GM21619 (cell line): ENCODE results near the gene NEU4.
A peak's percentile ranks its signal among the peaks of the same experiment; 100 is the strongest.
"Not testable (repeated sequence)": the region's sequence is repeated elsewhere in the genome, so short reads cannot be mapped to it uniquely, and the experiment has no call there.

ENCODE experiments used
- ATAC-seq: cut with Tn5 transposase; IDR thresholded peaks from one replicate; pipeline ENCODE4 v1.9.1; 2021; ENCODE audit not compliant: unreplicated experiment

Gene NEU4

GRCh38 chr2:241833101-241833663, 24.2 kb downstream of the NEU4 start:
- no peak for ATAC-seq

- not testable (repeated sequence) for ATAC-seq
These were observed 24.9 kb downstream of the NEU4 start for GRCh38 chr2:241833756-241834526.

DNA sequence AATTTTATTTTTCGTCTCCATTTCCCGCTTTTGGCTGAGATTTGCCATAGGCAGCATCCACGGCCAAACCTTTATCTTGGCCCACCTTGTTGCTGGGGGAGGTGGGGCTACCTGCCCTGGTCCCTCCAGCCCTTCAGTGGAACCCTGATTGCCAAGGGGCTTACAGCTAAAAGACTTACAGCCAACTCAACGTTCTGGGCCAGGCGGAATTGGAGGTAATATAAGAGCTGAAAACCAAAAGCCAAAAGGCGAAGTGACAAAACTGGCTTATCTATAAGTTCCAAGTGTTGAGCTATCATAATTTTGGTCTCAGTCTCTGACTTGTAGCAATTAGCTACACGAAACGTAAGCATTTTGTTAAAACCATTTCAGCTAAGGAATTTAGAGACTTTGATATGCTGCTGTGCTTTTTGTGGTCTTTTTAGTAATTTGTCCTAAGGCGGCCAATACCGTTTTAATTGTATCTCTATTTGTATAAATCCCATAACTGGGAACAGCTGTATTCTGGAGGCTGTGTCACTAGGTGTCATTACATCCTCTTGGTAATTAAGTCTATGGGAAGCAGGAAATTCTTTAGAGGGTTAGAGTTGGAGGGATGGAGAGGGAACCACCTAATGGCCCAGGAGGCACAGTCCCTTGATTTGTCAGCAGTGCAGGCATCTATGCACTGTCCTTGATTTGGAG, 25.7 kb downstream of the NEU4 start:
- ATAC-seq: no peak

- ATAC-seq: no peak
These were observed 26.6 kb downstream of the NEU4 start for GRCh38 chr2:241835611-241836010.

DNA sequence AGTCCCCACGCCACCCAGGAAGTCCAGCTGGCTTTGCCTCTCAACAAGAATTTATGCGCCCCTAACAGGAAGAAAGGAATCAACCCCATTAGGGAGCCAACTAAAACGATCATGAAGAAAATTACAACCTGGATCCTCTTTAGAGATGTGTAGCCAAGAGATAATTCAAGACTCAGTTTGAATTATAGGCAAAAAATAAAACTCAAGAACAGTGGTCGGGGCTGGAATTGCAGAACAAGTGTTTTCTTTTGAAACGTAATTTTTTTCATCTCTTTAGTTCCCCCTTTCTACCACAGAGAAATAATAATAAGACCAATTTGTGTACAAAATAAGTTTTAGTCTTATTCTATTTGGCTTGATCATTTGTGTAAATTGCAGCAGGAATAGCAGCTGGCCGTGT, 27.3 kb downstream of the NEU4 start:
- ATAC-seq: no peak

DNA sequence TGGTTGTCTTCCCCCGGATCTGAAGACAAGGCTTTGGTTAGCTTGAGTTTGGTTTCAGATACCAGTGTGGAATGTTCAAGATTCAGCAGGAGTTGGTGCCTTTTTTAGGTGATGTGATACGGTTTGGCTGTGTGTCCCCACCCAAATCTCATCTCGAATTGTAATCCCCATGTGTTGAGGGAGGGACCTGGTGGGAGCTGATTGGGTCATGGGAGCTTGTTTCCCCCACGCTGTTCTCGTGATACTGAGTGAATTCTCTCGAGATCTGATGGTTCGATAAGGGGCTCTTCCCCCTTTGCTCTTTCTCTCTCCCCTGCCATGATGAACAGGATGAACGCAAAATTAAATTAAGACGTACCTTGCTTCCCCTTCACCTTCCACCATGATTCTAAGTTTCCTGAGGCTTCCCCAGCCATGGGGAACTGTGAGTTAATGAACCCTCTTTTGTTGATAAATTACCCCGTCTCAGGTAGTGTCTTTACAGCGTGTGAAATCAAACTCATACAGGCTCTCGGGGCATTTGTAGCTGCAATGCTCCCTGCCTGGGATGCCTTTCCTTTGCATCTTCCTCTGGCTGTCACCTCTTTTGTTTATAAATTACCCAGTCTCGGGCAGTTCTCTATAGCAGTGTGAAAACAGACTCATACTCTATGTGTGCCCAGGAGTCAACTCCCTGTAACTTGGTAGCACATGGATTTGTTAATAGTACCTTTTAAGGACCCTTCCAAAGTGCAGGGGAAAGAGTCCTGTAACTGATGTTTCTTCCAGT, 28.4 kb downstream of the NEU4 start:
- no peak for ATAC-seq

DNA sequence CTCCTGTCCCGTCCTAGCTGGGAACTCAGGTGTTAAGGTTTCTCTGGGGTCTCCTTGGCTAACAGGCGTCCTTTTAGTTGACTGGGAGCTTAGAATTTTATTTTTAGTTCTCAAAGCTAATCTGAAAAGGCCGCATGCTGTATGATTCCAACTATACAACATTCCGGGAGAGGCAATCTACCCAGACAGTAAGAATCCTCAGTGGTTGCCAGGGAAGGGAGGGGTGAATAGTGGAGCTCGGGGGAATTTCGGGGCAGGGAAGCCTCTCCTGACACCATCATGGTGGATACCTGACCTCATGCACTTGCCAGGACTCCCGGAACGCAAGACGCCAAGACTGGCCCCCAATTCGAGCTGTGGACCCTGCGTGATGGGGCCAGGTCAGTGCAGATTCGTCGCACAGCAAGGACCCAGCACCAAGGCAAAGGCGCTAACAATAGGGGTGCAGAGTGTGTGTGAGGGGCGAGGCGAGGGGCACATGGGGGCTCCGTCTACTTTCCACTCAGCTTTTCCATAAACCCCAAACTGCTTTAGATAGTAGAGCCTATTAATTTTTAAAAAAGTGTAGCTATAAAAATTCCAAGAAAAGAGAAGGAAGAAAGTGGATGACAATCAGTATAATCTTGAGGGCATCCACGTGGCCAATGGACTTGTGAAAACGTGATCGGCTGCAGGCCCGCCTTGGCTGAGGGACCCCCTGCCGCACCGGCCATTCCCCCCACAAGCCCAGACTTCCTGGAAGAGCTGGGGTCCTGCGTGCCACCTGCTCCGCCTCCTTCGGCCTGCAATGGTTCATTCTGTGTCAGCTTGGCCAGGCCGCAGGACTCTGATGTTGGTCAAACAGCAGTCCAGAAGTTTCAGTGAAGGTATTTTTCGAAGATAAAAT, 32.4 kb downstream of the NEU4 start:
- ATAC-seq: no peak

DNA sequence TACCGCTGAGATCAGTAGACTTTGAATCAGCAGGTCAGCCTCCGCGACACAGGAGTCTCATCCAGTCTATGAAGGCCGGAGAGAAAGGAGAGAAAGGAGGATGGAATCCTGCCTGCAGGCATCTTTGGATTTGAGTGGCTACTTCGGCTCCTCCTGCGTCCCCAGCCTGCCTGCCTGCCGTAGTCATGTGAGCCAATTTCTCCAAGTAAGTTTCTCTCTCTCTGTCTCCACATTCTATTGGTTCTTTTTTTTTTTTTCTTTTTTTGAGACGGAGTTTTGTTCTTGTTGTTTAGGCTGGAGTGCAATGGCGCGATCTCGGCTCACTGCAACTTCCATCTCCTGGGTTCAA, 33.0 kb downstream of the NEU4 start:
- no peak for ATAC-seq

GRCh38 chr2:241842620-241843211, 33.7 kb downstream of the NEU4 start:
- peak; percentile 38 for ATAC-seq

DNA sequence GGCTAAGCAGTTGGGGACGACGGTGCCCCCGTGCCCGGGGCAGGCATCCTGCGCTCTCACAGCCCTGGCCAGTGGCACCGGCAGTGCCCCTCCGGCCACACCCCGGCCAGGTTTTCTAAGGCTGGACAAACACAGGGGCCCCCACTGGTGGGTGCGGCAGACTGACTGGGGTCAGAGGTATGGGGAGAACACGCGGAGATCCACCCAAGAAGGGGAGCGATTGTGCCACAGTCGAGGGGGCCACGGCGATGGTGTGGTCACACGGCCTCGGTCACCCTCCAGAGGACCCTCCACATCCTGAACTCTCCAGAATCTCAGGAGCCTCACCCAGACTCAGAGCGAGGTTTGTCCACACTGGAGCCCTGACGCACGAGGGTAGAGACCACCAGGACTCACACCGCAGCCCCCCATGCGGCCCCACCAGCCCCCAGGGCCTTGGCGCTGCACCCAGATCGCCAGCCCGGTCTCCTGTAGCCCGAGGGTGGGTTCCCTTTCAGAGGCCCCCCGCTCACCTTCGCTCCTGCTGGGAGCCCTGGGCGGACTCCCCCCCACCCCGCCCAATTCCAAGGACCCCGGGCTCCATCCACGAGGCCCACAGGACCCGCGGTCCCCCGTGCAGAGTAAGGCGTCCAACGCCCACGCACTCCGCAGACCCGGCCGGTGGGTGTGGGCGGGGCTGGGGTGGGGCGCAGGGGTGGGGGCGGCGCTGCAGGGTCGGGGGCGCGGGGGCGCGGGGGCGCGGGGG, 34.5 kb downstream of the NEU4 start:
- no peak for ATAC-seq

DNA sequence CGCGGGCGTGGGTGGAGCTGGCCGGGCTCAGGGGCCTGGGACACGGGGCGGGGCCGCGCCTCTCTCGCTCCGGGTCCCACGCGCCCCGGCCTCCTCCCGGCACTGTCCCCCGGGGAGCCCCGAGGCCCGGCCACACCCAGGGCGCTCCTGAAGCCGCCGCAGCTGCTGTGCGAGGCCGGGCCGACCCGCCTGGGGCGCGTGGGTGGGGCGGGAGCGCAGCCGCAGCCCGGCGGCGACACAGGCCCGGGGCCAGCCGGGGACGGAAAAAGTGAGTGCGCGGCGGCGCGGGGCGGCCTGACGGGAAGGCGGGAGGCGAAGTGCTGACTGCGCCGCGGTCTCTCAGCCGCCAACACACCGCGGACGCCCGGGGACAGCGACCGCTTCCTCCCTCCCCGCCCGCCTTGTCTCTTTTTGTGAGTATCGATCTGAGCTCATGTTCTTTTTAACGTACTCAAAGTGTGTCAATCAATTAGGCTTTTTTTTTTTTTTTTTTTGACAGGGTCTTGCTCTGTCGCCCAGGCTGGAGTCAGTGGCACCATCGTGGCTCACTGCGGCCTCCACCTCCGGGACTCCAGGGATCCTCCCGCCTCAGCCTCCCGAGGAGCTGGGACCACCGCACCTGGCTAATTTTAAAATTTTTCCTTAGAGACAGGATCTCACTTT, 35.2 kb downstream of the NEU4 start:
- ATAC-seq: peak; percentile 76

DNA sequence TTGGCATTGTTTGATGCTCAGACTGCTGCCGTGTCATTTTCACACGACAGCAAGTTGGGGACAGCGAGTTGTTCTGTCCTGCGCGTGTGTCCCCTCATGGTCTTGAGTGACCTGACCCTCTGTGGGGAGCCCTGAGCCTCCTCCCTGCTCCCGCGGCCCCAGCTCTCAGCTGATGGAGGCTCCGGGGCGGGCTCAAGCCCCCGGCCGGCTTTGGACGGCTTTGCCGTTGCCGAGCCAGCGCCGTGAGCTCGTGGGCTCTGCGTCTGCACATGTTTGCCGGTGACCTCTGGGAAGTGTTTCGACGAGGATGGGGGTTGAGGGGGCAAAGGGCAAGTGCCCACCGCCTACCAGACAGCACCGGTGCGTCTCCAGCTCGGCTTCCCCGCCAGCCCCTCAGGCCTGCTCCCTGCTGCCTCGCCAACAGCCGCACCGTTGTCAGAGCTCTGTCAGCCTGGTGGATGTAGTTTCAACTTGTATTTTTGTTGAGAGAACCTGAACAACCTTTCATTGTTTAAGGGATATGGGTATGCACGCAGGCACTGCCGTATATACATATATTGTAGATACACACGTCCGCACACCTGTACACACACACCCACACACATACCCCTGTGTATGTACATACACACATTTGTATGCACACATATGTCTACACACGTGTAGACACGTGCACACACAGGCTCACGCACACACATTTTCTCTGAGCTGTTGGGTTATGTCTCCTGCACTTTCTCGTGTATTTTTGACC, 36.0 kb downstream of the NEU4 start:
- no peak for ATAC-seq

DNA sequence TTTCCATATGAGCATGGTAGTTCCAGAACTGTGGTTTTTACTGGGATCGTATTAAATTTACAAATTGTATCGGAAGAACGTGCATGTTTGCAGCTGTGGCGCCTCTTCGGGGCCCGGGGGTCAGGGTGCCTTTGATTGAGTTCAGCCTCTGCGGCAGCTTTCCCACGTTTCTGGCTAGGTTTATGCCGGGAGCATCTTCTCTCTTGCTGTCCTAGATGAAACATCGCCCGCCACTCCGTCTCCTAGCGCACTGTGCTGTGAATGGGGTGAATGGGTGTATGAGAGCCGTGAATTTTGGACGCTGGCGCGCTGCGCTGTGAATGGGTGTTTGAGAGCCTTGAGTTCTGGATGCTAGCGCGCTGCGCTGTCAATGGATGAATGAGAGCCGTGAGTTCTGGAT, 37.4 kb downstream of the NEU4 start:
- ATAC-seq: no peak

DNA sequence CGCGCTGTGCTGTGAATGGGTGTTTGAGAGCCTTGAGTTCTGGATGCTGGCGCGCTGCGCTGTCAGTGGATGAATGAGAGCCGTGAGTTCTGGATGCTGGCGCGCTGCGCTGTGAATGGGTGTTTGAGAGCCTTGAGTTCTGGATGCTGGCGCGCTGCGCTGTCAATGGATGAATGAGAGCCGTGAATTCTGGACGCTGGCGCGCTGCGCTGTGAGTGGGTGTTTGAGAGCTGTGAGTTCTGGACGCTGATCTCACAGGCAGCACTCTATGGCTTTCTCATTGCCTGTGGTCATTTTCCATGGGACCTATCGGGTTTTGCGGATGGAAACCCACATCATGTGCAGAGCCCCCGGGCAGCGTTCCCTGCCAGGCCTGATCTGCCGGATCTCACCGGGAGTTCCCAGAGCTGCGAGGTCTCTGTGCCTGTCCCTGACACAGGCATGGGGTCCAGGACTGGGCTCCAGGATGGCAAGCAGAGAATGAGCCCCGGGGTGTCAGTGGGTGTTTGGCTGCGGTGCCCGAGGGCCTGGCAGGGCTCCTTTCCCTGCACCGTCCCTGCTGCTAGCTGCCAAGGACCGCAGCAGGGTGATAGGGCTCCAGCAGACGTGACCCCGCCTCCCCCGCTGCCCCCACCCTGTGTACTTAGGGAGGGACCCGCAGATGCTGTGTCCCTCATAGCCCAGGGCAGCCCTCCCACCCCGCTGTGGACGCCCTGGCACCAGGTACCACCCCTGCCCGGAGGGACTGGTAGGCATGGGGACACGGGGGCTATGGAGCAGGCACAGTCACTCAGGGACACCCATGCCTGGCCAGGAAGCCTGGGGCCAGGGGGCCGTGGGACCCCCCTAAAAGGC, 40.0 kb downstream of the NEU4 start:
- ATAC-seq: no peak

DNA sequence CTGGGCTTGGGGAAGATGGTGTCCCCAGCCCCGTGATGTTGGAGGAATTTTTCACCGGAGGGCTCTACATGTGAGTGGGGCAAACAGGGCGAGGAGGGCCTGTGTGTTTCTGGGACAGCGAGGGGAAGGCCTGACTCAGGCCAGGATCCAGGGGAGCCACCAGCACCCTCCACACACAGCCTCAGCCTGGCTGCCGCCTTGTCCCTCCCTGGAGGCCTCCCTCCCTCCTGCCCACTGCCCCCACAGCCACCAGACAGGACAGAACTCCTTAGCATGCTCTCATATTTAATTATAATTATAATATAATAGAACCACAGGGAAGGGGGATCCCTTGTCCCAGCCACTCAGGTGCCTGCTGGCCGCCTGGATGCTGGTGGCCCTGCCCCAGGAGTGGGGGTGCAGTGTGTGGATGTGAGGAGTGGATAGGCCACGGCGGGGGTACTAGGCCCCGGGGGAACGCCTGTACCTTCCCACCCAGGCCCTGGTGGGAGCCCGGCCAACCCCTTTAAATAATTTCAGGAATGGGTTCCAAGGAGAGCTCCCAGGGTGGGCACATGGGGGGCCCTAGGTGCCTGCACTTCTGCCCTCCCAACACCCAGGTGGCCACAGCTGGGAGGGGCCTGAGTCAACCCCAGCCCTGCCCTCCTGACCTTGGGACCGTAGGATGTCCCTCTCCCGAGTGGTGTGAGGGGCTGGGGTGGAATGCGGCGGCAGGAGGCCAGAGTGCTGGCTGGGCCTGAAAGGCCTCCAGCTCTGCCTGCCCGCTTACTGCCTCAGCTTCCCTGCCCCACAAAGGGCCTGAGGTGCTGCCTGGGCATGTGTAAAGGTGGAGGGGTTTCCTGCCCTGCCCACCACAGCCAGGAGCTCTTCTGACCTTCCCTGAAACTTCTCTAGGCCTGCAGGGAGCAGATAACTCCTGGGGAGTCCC, 40.9 kb downstream of the NEU4 start:
- no peak for ATAC-seq

- no peak for ATAC-seq
These were observed 41.7 kb downstream of the NEU4 start for GRCh38 chr2:241850544-241851324.
